Right ventricle myocardium inferior (tissue), 1 donor: ENCODE results near the gene ZNRF1. TPM values are rescaled to one million over a fixed set of nuclear protein-coding genes. Genes with fewer than 3 reads are reported as not detected.

ENCODE experiments used
- ATAC-seq: fragments of 200-7000 bp; cut with Tn5 transposase; one replicate; pipeline ENCODE4 v1.9.1; 2020; ENCODE audit warnings: mild to moderate bottlenecking, moderate library complexity
- DNase-seq: peaks from one replicate; pipeline ENCODE4 v3.0.0; 2021; ENCODE audit errors: missing footprints
- intact Hi-C: fragments of 100-400 bp; cut with DNase I; formaldehyde crosslinking; loops from one replicate; pipeline ENCODE4 v1.11.0; 2022
- total RNA-seq: library from RNA; stranded (reverse); fragmentation: NEBNext Ultra II Directional; extraction: Animal tissue kit (Norgen Biotek cat#: 25700); gene quantifications from one replicate; pipeline ENCODE4 v1.2.1, GENCODE V29; 2021
- donor health status: DM: no; HTN: yes; CAD: no; lungs with severe emphysema.

ZNRF1 gene
- total RNA-seq, 1 donor from 2014 or later: 27.2 TPM

DNA sequence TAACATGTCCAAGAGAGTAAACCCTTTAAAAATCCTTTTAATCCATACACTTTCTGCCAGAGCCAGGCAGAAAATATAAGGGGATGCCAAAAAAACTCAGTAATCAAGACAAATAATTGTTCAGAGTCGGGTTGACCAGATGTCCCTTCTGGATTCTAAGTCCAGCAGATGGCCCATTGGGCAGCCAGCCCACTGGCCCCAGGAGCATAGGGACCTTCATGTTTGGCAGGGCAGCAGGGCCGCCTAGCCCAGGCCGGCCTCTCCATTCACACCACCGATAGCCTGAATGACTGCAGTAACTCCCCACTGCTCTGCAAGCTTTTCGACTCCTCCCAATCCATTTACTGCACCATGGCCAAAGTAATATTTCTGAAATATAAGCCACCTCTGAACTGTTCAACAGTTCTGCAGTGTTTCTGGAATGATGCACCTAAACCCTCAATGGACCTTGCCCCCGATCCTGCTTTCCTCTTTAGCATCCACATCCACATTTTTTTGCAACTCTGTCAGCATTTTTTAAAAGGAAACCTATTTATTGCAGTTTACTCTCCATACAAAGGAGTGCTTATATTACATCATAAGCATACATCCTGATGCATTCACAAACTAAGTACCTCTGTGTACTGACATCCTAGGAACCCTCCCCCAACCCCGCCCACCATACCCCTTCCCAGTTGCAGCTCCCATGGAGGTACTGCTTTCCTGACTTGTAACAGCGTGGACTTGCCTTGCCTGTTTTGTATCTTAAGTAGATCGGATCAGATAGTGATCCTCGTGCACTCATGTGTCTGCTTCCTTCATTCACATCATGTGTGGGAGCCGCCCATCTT lies 71.4 kb downstream of the ZNRF1 start:
- peak; percentile 83 for DNase-seq
- intact Hi-C loops: no loop called here
- peak; percentile 84 for ATAC-seq

DNA sequence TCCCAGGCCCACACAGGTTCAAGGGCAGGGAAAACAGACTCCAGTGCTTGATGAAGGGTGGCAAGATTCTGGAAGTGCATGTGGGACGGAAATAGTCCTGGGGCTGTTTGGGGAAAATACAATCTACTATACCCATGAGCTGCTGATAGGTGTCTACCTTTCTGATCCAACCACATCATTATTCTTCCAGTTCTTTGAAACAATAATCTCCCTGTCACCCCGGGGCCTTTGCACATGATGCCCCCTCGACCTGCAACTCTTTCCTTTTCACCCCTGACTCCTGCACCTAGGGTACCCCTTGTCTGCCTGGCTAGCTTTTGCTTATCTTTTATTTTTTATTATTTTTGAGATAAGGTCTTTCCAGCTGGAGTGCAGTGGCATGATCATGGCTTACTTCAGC lies 72.8 kb downstream of the ZNRF1 start:
- no peak for ATAC-seq
- DNase-seq: no peak
- intact Hi-C loops: no loop called here

DNA sequence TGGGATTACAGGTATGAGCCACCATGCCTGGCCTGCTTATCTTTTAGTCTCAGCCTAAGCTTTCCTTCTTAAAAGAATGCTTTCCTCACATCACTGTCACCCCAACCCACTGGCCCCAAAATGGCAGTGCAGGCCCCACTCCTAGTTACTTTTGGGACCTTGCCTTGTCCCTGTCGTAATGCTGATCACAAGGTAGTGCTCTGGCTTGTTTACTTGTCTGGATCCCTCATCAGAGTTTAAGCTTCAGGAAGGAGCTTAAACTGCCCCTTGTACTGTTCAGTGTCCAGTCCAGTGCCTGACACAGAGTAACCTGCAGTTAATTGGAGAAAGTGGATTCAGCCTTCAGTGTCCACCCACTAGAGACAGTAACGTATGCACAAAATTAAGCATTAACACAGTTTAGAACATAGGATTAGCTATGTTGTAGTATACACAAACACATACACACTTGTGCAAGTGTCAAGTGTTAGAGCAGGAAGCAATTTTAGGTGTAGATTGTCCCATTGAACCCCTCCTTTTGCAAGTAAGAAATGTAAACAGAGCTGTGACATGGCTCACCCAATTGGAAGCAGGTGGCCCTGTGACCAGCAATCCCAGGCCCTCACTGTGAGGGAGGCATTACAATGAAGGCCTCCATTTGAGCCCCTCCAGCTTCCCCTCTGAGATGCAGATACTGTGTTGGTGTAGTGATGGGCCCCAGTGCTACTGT lies 73.6 kb downstream of the ZNRF1 start:
- ATAC-seq: no peak
- DNase-seq: no peak
- intact Hi-C loops: no loop called here

DNA sequence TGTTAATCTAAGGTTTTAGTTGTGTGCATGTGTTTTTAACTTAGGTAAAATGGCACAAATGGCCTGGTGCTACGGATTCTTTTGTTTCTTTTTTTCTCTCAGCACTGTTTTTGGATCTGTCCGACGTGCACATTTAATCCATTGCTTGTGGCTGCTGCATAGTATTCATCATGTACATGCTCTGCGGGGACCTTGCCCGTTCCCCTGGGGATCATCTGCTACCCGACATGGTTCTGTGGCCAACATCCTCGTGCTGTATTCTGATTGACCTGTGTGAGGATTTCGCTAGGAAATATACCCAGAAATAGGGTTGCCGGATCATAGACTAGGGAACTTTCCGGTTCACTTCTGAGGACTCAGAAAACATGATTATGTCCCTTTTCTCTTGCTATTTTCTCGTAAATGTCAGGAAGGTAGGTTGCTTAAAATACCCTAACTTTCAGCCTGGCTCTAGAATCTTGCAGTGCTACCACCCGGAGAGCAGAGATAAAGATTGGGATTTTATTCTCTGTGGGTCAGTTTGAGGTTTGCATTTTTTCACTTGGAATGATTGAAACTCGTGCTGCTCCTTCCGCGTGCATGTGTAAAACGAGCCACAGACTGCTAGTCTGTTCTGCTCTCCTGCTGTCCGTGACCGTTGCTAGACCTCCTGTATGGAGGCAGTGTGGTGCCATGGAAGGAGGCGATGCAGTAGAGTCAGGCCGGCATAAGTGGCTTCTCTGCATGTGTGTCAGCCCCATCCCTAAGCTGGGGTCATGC lies 74.9 kb downstream of the ZNRF1 start:
- DNase-seq: no peak
- intact Hi-C loops: no loop called here
- no peak for ATAC-seq

- ATAC-seq (no peak), DNase-seq (no peak)
- intact Hi-C loops: no loop called here
Measured at GRCh38 chr16:75074304-75074793, 75.5 kb downstream of the ZNRF1 start.

DNA sequence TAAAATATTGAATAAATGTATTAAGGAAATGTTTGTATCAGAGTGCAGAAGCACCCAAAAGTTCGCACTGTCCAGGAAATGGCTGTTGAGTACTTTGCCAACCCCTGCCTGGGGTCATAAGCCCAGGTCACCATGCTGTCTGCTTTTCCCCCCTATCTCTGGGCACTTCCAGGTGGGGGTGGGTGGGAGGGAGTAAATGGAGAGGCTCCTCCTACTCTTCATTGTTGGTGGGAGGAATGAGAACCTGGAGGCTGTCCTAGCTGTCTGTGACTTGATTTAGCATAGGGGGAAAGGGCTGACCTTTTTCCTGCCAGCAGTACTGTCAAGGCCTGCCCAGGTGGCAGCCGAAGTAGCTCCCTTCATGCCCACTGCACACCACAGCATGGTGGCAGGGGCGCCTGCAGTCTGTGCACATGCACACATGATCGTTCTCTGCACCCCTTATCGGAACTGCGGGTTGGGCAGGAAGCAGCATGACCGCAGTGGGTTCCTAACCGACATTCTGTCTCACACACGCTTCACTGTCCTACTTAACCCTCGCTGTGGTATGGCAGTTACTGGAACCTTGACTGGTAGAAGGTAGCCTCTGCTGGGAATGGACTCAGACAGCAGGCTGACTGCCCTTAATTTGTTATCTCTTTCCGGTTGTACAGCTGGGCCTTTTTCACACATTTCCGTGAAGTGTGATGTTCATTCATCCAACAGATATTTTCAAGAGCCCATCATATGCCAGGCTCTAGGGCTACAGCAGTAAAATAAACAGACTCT lies 76.3 kb downstream of the ZNRF1 start:
- ATAC-seq (peak; percentile 58), DNase-seq (peak; percentile 72)
- intact Hi-C loops: no loop called here

DNA sequence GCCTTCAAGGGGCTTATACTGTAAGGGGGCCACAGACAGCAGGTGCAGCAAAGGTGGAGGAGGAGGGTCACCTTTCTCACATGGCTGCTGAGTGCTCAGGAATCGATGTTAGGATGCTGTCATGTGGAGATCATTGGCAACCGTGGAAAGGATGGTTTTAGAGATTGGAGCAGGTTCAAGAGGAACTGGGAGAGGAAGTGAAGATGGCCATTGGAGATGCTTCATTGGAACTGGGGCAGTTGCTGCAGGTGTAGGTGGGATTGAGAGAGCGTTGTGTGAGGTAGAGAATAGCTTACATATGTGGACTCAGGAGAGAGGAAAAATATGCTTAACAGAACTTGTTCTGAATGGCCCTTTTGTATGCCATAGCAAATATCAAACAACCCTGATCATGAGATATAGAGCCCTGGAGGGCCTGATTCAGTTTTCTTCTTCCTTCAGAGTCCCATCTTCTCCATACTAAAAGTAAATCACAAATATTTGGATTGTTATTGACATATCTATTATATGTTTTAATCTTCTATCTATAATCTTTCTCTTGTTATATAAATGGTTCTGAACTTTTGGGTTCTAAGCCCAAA lies 77.0 kb downstream of the ZNRF1 start:
- ATAC-seq: no peak
- intact Hi-C loops: no loop called here
- no peak for DNase-seq

GRCh38 chr16:75078886-75079285 lies 80.1 kb downstream of the ZNRF1 start:
- DNase-seq (no peak), ATAC-seq (no peak)
- intact Hi-C loops: no loop called here

DNA sequence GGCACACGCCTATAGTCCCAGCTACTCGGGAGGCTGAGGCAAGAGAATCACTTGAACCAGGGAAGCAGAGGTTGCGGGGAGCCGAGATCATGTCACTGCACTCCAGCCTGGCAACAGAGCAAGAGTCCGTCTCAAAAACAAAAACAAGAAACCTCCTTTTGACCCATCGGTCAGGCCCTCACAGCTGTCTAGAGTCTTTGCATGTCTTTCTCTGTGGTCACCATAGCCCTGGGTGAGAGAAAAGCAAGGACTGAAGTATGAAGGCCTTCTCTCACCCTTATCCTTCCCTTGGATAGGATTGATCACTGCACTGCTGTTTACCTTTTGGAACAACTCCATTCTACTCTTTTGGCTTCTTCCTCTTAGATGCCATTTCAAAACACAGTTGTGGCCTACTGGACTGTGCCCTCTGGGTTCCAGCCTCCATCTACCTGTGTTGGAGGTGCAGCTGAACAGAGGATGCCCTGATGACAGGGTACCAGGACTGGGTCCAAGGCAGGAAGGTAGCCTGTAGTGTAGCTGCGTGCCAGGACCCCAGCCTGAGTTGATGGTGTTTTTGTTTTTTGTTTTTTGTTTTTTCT lies 80.6 kb downstream of the ZNRF1 start:
- intact Hi-C loops: no loop called here
- no peak for ATAC-seq

DNA sequence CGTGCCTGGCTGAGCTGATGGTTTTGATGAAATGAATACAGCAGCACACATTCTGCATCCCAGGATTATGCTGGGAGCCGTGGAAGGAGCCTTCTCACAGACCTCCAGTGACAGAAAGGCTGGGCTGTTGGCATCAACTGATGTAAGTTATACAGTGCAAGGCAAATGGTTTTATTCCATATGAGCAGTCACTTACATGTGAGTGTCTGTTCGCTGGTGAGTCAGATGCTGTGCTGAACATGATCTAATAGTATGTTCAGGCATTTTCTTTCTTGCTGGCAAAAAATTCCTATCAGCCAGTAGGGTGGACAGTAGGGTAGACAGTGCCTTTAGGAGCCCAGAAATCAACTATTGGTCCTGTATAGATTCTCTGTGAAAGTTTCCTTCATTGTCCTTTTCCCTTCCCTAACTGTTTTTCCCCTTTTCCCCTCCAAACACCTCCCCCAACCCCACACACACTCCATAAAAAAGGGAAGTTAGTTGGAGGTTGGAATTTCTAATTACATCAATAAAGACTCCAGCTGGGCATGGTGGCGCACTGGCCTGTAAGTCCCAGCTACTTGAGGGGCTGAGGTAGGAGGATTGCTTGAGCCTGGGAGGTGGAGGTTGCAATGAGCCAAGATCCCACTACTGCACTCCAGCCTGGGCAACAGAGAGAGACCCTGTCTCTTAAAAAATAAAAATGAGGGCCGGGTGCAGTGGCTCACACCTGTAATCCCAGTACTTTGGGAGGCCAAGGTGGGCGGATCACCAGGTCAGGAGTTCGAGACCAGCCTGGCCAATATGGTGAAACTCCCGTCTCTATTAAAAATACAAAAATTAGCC lies 81.6 kb downstream of the ZNRF1 start:
- no peak for DNase-seq
- intact Hi-C loops: no loop called here
- ATAC-seq: no peak

More for the DNA sequence above, 80.6 kb downstream of the ZNRF1 start:
- DNase-seq: no peak

DNA sequence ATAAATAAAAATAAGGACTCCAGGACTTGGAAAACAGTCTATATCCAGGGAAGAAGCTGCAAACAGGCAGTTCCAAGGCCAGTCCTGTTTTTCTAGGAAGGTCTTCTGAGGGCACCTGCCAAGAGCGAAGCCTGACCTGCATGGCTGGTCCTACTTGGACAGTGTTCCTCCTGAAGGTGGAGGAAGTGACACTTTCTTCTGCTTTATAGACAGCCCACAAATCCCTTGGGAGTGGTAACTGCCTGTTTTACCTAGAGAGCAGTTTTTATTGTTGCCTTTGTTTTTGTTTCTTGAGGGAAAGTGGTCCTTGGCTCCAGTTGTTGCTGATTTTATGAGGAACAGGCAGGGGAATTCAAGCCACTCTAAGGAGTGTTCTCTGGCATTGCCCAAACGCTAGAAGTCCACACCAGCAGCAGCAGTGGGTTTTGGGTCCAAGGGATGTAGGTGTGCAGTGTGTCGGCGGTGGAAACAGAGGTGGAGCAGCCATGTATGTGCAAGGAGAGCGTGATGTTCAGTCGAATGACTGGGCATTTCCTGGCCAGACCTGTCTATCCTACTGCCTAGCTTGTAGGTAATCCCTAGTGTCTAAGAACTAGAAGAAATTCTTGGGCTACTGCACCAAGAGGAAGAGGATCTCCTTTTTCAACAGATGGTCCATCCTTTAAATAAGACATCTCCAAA lies 82.5 kb downstream of the ZNRF1 start:
- intact Hi-C loops: no loop called here
- ATAC-seq: no peak
- no peak for DNase-seq

DNA sequence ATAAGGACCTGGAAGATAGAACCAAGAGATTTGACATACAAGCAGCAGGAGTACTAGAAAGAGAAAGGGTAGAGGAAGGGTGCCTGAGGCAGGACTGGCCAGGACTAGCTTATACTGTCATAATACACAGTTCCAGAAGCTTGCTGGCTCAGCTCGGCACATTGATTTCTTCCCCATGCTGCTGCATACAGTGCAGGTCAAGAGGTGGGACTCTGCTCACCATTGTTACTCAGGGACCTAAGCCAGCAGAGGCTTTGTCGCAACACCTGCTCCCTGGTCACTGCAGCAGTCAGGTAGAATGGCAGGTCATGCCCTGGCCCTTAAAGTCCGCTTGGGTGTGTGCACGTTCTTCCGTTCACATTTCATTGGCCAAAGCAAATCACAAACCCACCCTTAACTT lies 85.0 kb downstream of the ZNRF1 start:
- no peak for DNase-seq
- intact Hi-C loops: no loop called here
- ATAC-seq: no peak

GRCh38 chr16:75085556-75085955 lies 86.7 kb downstream of the ZNRF1 start:
- ATAC-seq: no peak
- DNase-seq: no peak
- intact Hi-C loops: no loop called here

DNA sequence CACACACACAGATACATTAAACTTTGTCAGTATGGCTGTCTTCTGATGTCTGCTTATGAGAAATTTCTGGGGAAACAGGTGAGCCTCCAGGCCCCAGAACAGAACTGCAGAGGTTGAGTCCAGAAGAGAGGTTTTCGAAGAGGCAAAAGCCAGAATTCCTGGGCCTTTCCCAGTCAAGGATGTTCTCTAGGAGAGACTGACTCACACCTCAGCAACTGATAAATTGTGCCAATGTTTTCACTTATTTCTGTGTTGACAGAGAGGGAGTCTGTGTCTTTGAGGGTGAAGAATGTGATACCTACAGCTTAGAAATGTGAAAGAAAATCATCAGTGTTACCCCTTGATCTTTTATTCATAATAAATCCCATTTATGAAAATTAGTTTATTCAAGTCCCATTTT lies 87.5 kb downstream of the ZNRF1 start:
- no peak for ATAC-seq

DNA sequence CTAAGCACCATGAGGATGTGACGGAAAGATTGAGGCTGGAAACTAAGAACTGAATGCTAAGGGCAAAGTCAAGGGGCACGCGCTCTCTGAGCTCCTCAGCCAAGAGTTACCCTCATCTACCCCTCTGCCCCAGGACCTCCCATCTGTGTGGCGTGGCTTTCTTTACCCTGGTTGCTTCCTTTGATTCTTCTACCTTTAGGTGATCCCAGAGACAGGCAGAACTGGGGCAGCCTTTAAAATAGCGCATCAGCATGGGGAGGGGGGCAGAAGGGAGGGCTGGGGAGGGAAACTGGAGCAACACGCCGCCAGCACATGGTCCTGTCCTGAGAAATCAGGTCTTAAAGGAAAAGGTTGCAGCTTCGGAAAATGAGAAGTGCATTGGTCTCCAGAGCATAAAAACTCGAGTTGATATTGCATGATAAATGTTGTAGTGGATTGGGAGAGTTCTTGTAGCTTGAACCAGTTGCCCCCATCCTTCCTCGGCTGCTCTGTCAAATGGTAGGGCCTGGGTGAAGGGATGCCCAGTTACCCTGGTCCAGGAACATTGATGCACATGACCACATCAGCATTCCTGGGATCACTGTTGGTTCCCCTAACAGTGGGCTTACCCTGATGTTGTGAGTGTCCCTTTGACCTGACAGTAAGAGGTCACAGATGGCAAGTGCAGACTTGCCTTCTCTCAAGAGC lies 88.0 kb downstream of the ZNRF1 start:
- no peak for DNase-seq
- no peak for ATAC-seq
- intact Hi-C loops: loop anchor here (1.0 to 2.0 kb wide), 2 partner anchors 22 to 88 kb away; partner anchors contain the start of gene ZNRF1

More for the DNA sequence above, 87.5 kb downstream of the ZNRF1 start:
- no peak for DNase-seq
- intact Hi-C loops: loop anchor here (2.0 kb wide), 1 partner anchor 87 kb away; the partner anchor contains the start of gene ZNRF1
